ENCODE data around the gene MRPS10.

The MRPS10 gene

GRCh38 chr6:42236030-42236429 is 18.4 kb upstream of the MRPS10 start:
- H3K4me1 ChIP-seq (ENCODE audit: control insufficient read depth, insufficient read depth, low read length): peaks cover 23% of the 10 kb centered on the region
- no peak overlapping the region for H3K9ac ChIP-seq (ENCODE audit: low read length)
- peaks cover 3% of the 10 kb centered on the region for H3K36me3 ChIP-seq (ENCODE audit: control insufficient read depth, insufficient read depth, low read length)
- no peaks in the 10 kb centered on the region for H3K9me3 ChIP-seq (ENCODE audit: control insufficient read depth, low read length)
- no peaks in the 10 kb centered on the region for H3K27me3 ChIP-seq (ENCODE audit: control insufficient read depth, insufficient read depth, low read length)
- no peak overlapping the region for H3K4me3 ChIP-seq (ENCODE audit: low read length)

GRCh38 chr6:42232035-42232434 is 14.4 kb upstream of the MRPS10 start:
- Histone ChIP-seq H3K9me3 (ENCODE audit: control insufficient read depth, low read length) (no peaks in the 10 kb centered on the region), H3K4me3 (ENCODE audit: low read length) (no peak overlapping the region), H3K36me3 (ENCODE audit: control insufficient read depth, insufficient read depth, low read length) (peaks cover 3% of the 10 kb centered on the region), H3K4me1 (ENCODE audit: control insufficient read depth, insufficient read depth, low read length) (peaks cover 8% of the 10 kb centered on the region), H3K27me3 (ENCODE audit: control insufficient read depth, insufficient read depth, low read length) (no peaks in the 10 kb centered on the region), H3K9ac (ENCODE audit: low read length) (no peak overlapping the region)

- H3K9ac ChIP-seq (ENCODE audit: low read length): no peak overlapping the region
- H3K4me3 ChIP-seq (ENCODE audit: low read length): no peak overlapping the region
- H3K27me3 ChIP-seq (ENCODE audit: control insufficient read depth, insufficient read depth, low read length): no peaks in the 10 kb centered on the region
- peaks cover 3% of the 10 kb centered on the region for H3K36me3 ChIP-seq (ENCODE audit: control insufficient read depth, insufficient read depth, low read length)
- no peaks in the 10 kb centered on the region for H3K9me3 ChIP-seq (ENCODE audit: control insufficient read depth, low read length)
- H3K4me1 ChIP-seq (ENCODE audit: control insufficient read depth, insufficient read depth, low read length): peaks cover 21% of the 10 kb centered on the region
Observed at GRCh38 chr6:42230345-42231321, 13.0 kb upstream of the MRPS10 start.

GRCh38 chr6:42229506-42230119 is 12.0 kb upstream of the MRPS10 start:
- no peak overlapping the region for H3K9ac ChIP-seq (ENCODE audit: low read length)
- H3K4me1 ChIP-seq (ENCODE audit: control insufficient read depth, insufficient read depth, low read length): peaks cover 21% of the 10 kb centered on the region
- peaks cover 3% of the 10 kb centered on the region for H3K36me3 ChIP-seq (ENCODE audit: control insufficient read depth, insufficient read depth, low read length)
- no peak overlapping the region for H3K4me3 ChIP-seq (ENCODE audit: low read length)
- H3K27me3 ChIP-seq (ENCODE audit: control insufficient read depth, insufficient read depth, low read length): no peaks in the 10 kb centered on the region
- H3K9me3 ChIP-seq (ENCODE audit: control insufficient read depth, low read length): no peaks in the 10 kb centered on the region

GRCh38 chr6:42228305-42228704 is 10.6 kb upstream of the MRPS10 start:
- Histone ChIP-seq H3K9ac (ENCODE audit: low read length) (no peak overlapping the region), H3K36me3 (ENCODE audit: control insufficient read depth, insufficient read depth, low read length) (peaks cover 3% of the 10 kb centered on the region), H3K27me3 (ENCODE audit: control insufficient read depth, insufficient read depth, low read length) (no peaks in the 10 kb centered on the region), H3K4me3 (ENCODE audit: low read length) (no peak overlapping the region), H3K9me3 (ENCODE audit: control insufficient read depth, low read length) (no peaks in the 10 kb centered on the region), H3K4me1 (ENCODE audit: control insufficient read depth, insufficient read depth, low read length) (peaks cover 21% of the 10 kb centered on the region)

- no peaks in the 10 kb centered on the region for H3K9me3 ChIP-seq (ENCODE audit: control insufficient read depth, low read length)
- no peak overlapping the region for H3K4me3 ChIP-seq (ENCODE audit: low read length)
- no peaks in the 10 kb centered on the region for H3K27me3 ChIP-seq (ENCODE audit: control insufficient read depth, insufficient read depth, low read length)
- H3K36me3 ChIP-seq (ENCODE audit: control insufficient read depth, insufficient read depth, low read length): no peaks in the 10 kb centered on the region
- peaks cover 21% of the 10 kb centered on the region for H3K4me1 ChIP-seq (ENCODE audit: control insufficient read depth, insufficient read depth, low read length)
- no peak overlapping the region for H3K9ac ChIP-seq (ENCODE audit: low read length)
Observed at GRCh38 chr6:42227173-42227850, 9.7 kb upstream of the MRPS10 start.

GRCh38 chr6:42226645-42227143 is 9.0 kb upstream of the MRPS10 start:
- Histone ChIP-seq H3K4me3 (ENCODE audit: low read length) (no peak overlapping the region), H3K36me3 (ENCODE audit: control insufficient read depth, insufficient read depth, low read length) (no peaks in the 10 kb centered on the region), H3K4me1 (ENCODE audit: control insufficient read depth, insufficient read depth, low read length) (peaks cover 21% of the 10 kb centered on the region), H3K9ac (ENCODE audit: low read length) (no peak overlapping the region), H3K27me3 (ENCODE audit: control insufficient read depth, insufficient read depth, low read length) (no peaks in the 10 kb centered on the region), H3K9me3 (ENCODE audit: control insufficient read depth, low read length) (no peaks in the 10 kb centered on the region)

- no peak overlapping the region for H3K9ac ChIP-seq (ENCODE audit: low read length)
- H3K4me1 ChIP-seq (ENCODE audit: control insufficient read depth, insufficient read depth, low read length): peaks cover 21% of the 10 kb centered on the region
Observed at GRCh38 chr6:42226161-42226611, 8.5 kb upstream of the MRPS10 start.

GRCh38 chr6:42225419-42225818 is 7.8 kb upstream of the MRPS10 start:
- H3K36me3 ChIP-seq (ENCODE audit: control insufficient read depth, insufficient read depth, low read length): no peaks in the 10 kb centered on the region
- H3K9ac ChIP-seq (ENCODE audit: low read length): no peak overlapping the region
- H3K4me3 ChIP-seq (ENCODE audit: low read length): no peak overlapping the region
- H3K27me3 ChIP-seq (ENCODE audit: control insufficient read depth, insufficient read depth, low read length): no peaks in the 10 kb centered on the region
- H3K4me1 ChIP-seq (ENCODE audit: control insufficient read depth, insufficient read depth, low read length): peaks cover 21% of the 10 kb centered on the region
- no peaks in the 10 kb centered on the region for H3K9me3 ChIP-seq (ENCODE audit: control insufficient read depth, low read length)

More at GRCh38 chr6:42226161-42226611, 8.5 kb upstream of the MRPS10 start:
- Histone ChIP-seq H3K36me3 (ENCODE audit: control insufficient read depth, insufficient read depth, low read length) (no peaks in the 10 kb centered on the region), H3K27me3 (ENCODE audit: control insufficient read depth, insufficient read depth, low read length) (no peaks in the 10 kb centered on the region), H3K9me3 (ENCODE audit: control insufficient read depth, low read length) (no peaks in the 10 kb centered on the region), H3K4me3 (ENCODE audit: low read length) (no peak overlapping the region)

GRCh38 chr6:42225029-42225339 is 7.3 kb upstream of the MRPS10 start:
- Histone ChIP-seq H3K27me3 (ENCODE audit: control insufficient read depth, insufficient read depth, low read length) (no peaks in the 10 kb centered on the region), H3K36me3 (ENCODE audit: control insufficient read depth, insufficient read depth, low read length) (no peaks in the 10 kb centered on the region), H3K4me3 (ENCODE audit: low read length) (no peak overlapping the region), H3K9ac (ENCODE audit: low read length) (no peak overlapping the region), H3K9me3 (ENCODE audit: control insufficient read depth, low read length) (no peaks in the 10 kb centered on the region), H3K4me1 (ENCODE audit: control insufficient read depth, insufficient read depth, low read length) (peaks cover 21% of the 10 kb centered on the region)

- no peaks in the 10 kb centered on the region for H3K27me3 ChIP-seq (ENCODE audit: control insufficient read depth, insufficient read depth, low read length)
- H3K4me1 ChIP-seq (ENCODE audit: control insufficient read depth, insufficient read depth, low read length): peaks cover 21% of the 10 kb centered on the region
- no peak overlapping the region for H3K4me3 ChIP-seq (ENCODE audit: low read length)
- no peaks in the 10 kb centered on the region for H3K9me3 ChIP-seq (ENCODE audit: control insufficient read depth, low read length)
- no peak overlapping the region for H3K9ac ChIP-seq (ENCODE audit: low read length)
- no peaks in the 10 kb centered on the region for H3K36me3 ChIP-seq (ENCODE audit: control insufficient read depth, insufficient read depth, low read length)
Observed at GRCh38 chr6:42224222-42225028, 6.8 kb upstream of the MRPS10 start.

Measured in mucosa of stomach (tissue), 1 donor.